HG03095 (cell line): Measurements from ENCODE around the gene LIN37.

Source experiments
- ATAC-seq: cut with Tn5 transposase; IDR thresholded peaks from one replicate; pipeline ENCODE4 v1.9.1; 2021; ENCODE audit warnings: moderate library complexity; ENCODE audit not compliant: unreplicated experiment

The LIN37 gene

GRCh38 chr19:35751839-35752745 is 3.7 kb downstream of the LIN37 start:
- no peak for ATAC-seq

- ATAC-seq: no peak
These were observed 4.5 kb downstream of the LIN37 start for GRCh38 chr19:35752746-35753350.

GRCh38 chr19:35753634-35754369 is 5.4 kb downstream of the LIN37 start:
- ATAC-seq: no peak

GRCh38 chr19:35754370-35755130 is 6.2 kb downstream of the LIN37 start:
- no peak for ATAC-seq

- ATAC-seq: no peak
These were observed 6.8 kb downstream of the LIN37 start for GRCh38 chr19:35755131-35755549.

GRCh38 chr19:35755550-35756376 is 7.4 kb downstream of the LIN37 start:
- ATAC-seq: no peak

- ATAC-seq: no peak
These were observed 8.2 kb downstream of the LIN37 start, which contains the start of gene HSPB6 for GRCh38 chr19:35756377-35757230. Gene HSPB6 (minus strand): TSS chr19:35757029. CDS start chr19:35757008, 21 bp downstream.

- no peak for ATAC-seq
These were observed 8.9 kb downstream of the LIN37 start for GRCh38 chr19:35757231-35757748.

GRCh38 chr19:35757749-35758608 is 9.6 kb downstream of the LIN37 start, which contains the start of gene PROSER3:
Gene PROSER3 (plus strand): TSS chr19:35758176. CDS start chr19:35758216, 40 bp downstream.
- peak; percentile 85 for ATAC-seq

- no peak for ATAC-seq
These were observed 11.3 kb downstream of the LIN37 start for GRCh38 chr19:35759697-35760096.

GRCh38 chr19:35760711-35761349 is 12.5 kb downstream of the LIN37 start:
- no peak for ATAC-seq

- no peak for ATAC-seq
These were observed 16.3 kb downstream of the LIN37 start for GRCh38 chr19:35764432-35765315.

- no peak for ATAC-seq
These were observed 18.3 kb downstream of the LIN37 start for GRCh38 chr19:35766571-35767104.

GRCh38 chr19:35767288-35768081 is 19.1 kb downstream of the LIN37 start:
- no peak for ATAC-seq

- no peak for ATAC-seq
These were observed 19.7 kb downstream of the LIN37 start for GRCh38 chr19:35768082-35768421.
